WTC11 (cell line): ENCODE measurements around the gene EREG.

Experiments used
- E2F4 ChIP-seq: sonication (generic); formaldehyde crosslinking; IDR thresholded peaks from 2 replicates; pipeline ENCODE4 v1.8.1; 2022; ENCODE audit warnings: low read depth, mild to moderate bottlenecking, moderate library complexity, missing genetic modification reagents, borderline replicate concordance
- TF ChIP-seq, protein P1 (sequence below): sonication (generic); formaldehyde crosslinking; IDR thresholded peaks from 2 replicates; pipeline ENCODE4 v1.8.1; 2023; ENCODE audit warnings: mild to moderate bottlenecking, missing genetic modification reagents, borderline replicate concordance

GRCh38 chr4:74339501-74339900 is 25.4 kb upstream of the EREG start:
- TF ChIP-seq, protein P1, sequence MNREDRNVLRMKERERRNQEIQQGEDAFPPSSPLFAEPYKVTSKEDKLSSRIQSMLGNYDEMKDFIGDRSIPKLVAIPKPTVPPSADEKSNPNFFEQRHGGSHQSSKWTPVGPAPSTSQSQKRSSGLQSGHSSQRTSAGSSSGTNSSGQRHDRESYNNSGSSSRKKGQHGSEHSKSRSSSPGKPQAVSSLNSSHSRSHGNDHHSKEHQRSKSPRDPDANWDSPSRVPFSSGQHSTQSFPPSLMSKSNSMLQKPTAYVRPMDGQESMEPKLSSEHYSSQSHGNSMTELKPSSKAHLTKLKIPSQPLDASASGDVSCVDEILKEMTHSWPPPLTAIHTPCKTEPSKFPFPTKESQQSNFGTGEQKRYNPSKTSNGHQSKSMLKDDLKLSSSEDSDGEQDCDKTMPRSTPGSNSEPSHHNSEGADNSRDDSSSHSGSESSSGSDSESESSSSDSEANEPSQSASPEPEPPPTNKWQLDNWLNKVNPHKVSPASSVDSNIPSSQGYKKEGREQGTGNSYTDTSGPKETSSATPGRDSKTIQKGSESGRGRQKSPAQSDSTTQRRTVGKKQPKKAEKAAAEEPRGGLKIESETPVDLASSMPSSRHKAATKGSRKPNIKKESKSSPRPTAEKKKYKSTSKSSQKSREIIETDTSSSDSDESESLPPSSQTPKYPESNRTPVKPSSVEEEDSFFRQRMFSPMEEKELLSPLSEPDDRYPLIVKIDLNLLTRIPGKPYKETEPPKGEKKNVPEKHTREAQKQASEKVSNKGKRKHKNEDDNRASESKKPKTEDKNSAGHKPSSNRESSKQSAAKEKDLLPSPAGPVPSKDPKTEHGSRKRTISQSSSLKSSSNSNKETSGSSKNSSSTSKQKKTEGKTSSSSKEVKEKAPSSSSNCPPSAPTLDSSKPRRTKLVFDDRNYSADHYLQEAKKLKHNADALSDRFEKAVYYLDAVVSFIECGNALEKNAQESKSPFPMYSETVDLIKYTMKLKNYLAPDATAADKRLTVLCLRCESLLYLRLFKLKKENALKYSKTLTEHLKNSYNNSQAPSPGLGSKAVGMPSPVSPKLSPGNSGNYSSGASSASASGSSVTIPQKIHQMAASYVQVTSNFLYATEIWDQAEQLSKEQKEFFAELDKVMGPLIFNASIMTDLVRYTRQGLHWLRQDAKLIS (CRISPR knock-in tag) = no peak
- TF ChIP-seq E2F4 (CRISPR knock-in tag) = no peak
